Measurements from ENCODE around the gene ADK.
"Not testable (repeated sequence)": the region's sequence is repeated elsewhere in the genome, so short reads cannot be mapped to it uniquely, and the experiment has no call there.

The ADK gene

DNA sequence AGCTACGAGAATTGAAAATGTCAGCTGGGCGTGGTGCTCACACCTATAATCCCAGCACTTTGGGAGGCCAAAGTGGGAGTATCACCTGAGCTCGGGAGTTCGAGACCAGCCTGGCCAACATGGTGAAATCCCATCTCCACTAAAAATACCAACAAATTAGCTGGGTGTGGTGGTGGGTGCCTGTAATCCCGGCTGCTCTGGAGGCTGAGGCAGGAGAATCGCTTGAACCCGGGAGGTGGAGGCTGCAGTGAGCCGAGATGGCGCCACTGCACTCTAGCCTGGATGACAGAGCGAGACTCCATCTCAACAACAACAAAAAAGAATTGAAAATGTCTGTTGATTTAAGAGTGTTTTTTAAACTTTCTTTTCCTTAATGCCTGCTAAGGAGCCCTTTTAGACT is 4.0 kb upstream of the ADK start:
- DNase-seq: not testable (repeated sequence)

- peak; percentile 84 for DNase-seq
Observed at GRCh38 chr10:74150204-74150989, 624 bp upstream of the ADK start, which contains the start of gene AP3M1. AP3M1 (minus strand) TSS chr10:74150828; CDS start chr10:74138379, 12,449 bp downstream.

DNA sequence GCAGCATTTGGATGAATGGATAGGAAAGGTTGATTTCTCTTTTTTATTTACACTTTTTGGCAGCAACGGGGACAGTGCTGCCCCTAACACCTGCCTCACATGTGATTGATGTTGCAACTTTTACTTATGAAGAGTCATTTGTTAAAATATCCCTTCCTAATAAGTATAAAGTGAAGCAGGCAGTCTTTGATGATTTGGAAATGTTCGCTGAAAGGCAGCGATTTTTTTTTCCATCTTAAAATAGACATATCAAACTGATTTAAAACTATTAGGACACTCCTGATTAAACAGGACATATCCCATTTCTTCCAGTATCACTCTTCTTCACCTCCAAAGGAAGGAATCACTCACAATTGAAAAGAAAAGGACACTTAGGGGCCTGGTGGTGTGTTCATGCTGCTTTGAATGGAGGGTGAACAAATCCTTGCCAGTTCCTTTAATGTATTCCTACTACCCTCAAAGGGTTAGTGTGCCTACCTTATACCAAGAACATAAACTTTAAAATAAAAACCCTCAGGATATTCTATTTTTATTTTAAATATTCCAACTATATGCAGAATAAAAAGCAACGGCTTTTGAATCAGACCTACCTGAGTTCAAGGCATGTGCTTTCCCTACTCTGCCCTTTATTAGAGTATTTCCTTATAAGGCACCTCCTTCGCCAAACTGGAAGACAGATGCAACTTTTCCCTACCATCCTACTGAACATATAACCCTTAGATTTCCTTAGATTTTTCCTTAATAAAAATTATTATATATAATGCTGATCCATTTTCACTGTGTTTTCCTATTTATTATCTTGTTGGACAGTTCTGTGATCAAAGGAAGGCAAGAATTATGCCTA is 1.1 kb downstream of the ADK start:
- no peak for DNase-seq

- no peak for DNase-seq
Observed at GRCh38 chr10:74153123-74153522, 2.1 kb downstream of the ADK start.

- no peak for DNase-seq
Observed at GRCh38 chr10:74153676-74154075, 2.7 kb downstream of the ADK start.

DNA sequence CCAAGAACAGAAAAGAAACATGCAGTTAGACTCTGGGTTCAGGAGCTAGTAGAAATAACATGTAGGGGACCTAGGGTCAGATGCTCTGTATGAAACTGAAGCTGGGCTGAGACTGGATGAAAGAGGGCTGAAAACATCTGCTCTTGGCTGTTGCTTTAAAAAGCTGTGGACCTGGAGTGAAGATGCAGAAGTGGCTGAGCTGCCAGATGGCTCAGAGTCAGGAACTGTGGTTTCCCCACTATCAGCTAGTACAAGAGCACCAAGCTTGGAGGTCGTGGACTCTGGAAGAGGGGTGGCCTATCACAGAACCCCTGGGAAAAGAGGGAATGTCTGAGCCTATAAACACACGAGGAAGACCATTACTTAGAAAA is 5.9 kb downstream of the ADK start:
- no peak for DNase-seq

DNA sequence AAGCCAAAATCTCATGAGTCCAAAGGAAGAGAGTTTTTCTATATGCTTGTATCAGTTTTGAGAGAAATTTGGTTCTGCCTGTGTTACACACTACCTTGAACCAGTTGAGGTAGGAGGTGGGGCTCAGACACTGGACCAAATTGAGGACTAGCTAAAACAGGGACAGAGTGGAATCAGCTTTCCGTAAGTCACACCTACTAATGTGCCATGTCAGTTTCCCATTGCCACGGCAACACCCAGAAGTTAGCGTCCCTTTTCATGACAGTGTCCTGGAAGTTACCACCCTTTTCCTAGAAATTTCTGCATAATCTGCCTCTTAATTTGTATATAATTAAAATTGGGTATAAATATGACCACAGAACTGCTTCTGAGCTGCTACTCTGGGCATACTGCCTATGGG is 9.0 kb downstream of the ADK start:
- DNase-seq: no peak

- DNase-seq: no peak
Observed at GRCh38 chr10:74163319-74164068, 12.5 kb downstream of the ADK start.

DNA sequence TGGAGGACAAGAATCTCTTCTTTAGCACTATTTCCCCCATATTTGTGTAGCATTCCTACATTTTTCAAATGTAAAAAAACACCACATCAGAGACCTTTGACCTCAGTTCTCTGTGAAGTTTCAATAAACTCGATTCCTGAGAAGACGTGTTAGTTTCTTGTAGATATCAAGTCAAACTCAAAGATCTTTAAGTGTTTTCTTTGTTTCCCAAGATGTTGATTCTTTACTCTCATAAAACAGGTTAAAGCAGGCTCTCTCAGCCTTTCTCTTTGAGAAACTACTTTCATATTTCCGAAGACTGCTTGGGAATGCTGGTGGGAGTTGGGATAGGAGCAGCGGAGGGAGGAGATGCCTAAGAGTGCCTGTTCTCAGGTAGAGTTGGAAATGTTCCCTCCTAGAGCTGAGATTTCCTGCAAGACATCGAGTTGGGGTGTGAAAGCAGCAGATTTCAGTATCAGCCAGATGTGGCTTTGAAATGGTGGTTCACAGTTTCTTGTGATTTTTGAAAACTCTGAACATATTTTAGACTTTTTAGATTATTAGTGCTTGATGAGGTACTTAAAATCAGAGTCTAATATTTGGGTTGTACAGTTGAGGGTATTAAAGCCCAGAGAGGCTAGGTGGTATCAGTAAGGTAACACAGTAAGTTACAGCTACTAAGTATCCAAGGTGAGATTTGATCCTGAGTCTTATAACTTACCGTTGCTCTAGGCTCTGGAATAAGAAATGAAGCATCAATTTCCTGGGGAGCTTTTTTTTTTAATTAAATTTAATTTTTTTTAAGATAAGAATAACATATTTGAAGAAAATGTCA is 13.9 kb downstream of the ADK start:
- DNase-seq: no peak

GRCh38 chr10:74165530-74165901 is 14.5 kb downstream of the ADK start:
- DNase-seq: no peak

GRCh38 chr10:74167443-74167842 is 16.4 kb downstream of the ADK start:
- no peak for DNase-seq

- DNase-seq: no peak
Observed at GRCh38 chr10:74171625-74172024, 20.6 kb downstream of the ADK start.

DNA sequence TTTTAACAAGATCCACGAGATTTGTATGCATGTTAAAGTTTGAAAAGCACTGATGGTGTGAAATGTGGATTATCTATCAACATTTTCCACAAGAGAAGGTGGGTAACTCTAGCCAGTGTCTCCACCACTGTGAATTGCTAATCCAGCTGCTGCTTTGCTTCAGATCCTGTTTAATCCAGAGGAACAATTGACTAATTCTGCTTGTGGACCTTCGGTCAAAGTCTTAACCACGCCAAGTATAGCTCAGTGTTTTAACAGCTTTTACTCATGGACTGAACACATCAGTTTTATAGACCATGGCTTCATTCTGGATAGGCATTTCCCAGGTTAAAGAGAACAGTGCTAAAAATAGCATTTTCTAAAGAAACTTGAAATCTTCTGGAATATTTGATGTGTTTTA is 23.5 kb downstream of the ADK start:
- DNase-seq: no peak

GRCh38 chr10:74175510-74176379 is 24.7 kb downstream of the ADK start:
- DNase-seq: no peak

- peak; percentile 98 for DNase-seq
Observed at GRCh38 chr10:74176380-74177139, 25.5 kb downstream of the ADK start.

DNA sequence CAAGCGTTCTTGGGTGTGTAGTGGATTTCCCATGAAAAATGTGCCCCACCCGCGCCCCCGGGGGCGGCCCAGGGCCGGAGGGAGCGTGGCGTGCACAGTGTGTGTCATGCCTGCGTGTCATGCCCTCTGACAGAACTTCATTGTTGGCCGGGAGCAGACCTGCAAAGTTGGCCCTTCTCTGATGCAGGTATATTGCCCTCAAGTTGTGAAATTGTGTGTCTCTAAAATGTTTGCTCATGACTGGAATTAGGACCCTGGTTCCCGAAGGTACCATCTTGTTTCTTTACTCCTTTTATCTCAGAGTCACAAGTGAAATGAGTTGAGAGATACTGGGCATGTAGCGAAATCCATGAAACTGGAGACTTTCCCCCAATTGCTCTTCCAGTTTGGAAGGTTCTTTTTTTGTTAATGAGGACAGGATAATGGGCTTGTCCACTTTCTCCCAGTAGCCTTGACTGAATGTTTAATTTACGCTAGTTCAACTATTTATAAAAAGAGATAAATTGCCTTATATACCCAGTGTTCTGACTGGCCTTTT is 26.2 kb downstream of the ADK start:
- no peak for DNase-seq

GRCh38 chr10:74178042-74178791 is 27.2 kb downstream of the ADK start:
- no peak for DNase-seq

GRCh38 chr10:74179111-74179710 is 28.2 kb downstream of the ADK start:
- no peak for DNase-seq

DNA sequence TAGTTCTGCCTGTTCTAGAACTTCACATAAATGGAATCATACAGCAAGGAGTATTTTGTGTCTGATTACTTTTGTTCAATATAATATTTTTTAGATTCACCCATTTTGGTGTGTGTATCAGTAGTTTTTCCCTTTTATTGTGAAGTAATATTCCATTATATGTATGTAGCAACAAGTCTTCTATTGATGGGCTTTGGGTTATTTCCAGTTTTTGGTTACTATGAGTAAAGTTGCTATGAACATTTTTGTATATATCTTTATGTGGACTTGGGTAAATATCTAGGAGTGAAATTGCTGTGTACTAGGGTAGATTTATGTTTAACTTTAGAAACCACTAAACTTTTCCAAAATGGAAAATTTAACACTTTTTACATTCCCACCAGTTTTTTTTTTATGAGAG is 35.7 kb downstream of the ADK start:
- DNase-seq: no peak

All from NCI-H510A (cell line).